22Rv1 (cell line): ENCODE data around the gene VSTM4.

Source experiments
- H3K27ac ChIP-seq: fragments of 450-650 bp; 2 replicates; pipeline ENCODE4 v1.5.1; 2017
- CTCF ChIP-seq: fragments of 450-650 bp; IDR thresholded peaks from 2 replicates; pipeline ENCODE4 v1.5.1; 2017; ENCODE audit warnings: mild to moderate bottlenecking
- ZFX ChIP-seq: fragments of 450-650 bp; IDR thresholded peaks from 2 replicates; pipeline ENCODE4 v1.6.1; 2017; ENCODE audit warnings: antibody characterized with exemption, borderline replicate concordance

VSTM4 gene

GRCh38 chr10:49053053-49053997, 62.0 kb downstream of the VSTM4 start:
- H3K27ac ChIP-seq, result no peak overlapping the region
- TF ChIP-seq CTCF (no peak), ZFX (no peak)

- no peak overlapping the region for H3K27ac ChIP-seq
- no peak for TF ChIP-seq ZFX
- no peak for TF ChIP-seq CTCF
Observed at GRCh38 chr10:49052069-49052468, 63.3 kb downstream of the VSTM4 start.

- TF ChIP-seq ZFX (no peak), CTCF (no peak)
- H3K27ac ChIP-seq, result no peak overlapping the region
Observed at GRCh38 chr10:49050906-49051305, 64.4 kb downstream of the VSTM4 start.

GRCh38 chr10:49050366-49050765, 65.0 kb downstream of the VSTM4 start:
- TF ChIP-seq CTCF (no peak), ZFX (no peak)
- H3K27ac ChIP-seq, result no peak overlapping the region

- H3K27ac ChIP-seq, result no peak overlapping the region
- TF ChIP-seq CTCF (no peak), ZFX (no peak)
Observed at GRCh38 chr10:49049660-49050059, 65.7 kb downstream of the VSTM4 start.

- TF ChIP-seq CTCF (no peak), ZFX (no peak)
Observed at GRCh38 chr10:49047128-49047639, 68.1 kb downstream of the VSTM4 start.

More at GRCh38 chr10:49047128-49047639, 68.1 kb downstream of the VSTM4 start:
- no peak overlapping the region for H3K27ac ChIP-seq
